ENCODE data around the gene CDC34. TPM values are rescaled to one million over a fixed set of nuclear protein-coding genes. Genes with fewer than 3 reads are reported as not detected.

Gene CDC34
- total and polyA plus RNA-seq, 9 of the 15 experiments (the other 6 are each of a cell fraction or from before 2014, with no cell fraction given), result 0.80 to 203 (median 65.5) TPM

GRCh38 chr19:495402-496111, 36.0 kb upstream of the CDC34 start (continued):
- no peak for TF ChIP-seq JUND (IDR thresholded peaks at IDR 0.05; ENCODE audit: borderline replicate concordance, low read depth, low read length)
- TF ChIP-seq JUND (tag; IDR thresholded peaks at IDR 0.05; ENCODE audit: borderline replicate concordance, low read depth, low read length), result no peak
- TF ChIP-seq ZNF24 (IDR thresholded peaks at IDR 0.05), result 0 out of 2 replicates have a peak, but pooled peaks have one; percentile 29
- no peak for TF ChIP-seq RUNX1 (IDR thresholded peaks at IDR 0.05; ENCODE audit: low read depth)
- TF ChIP-seq PCBP2 (IDR thresholded peaks at IDR 0.05; ENCODE audit: low read depth, low read length, poor library complexity, severe bottlenecking), result no peak
- TF ChIP-seq, protein P1, sequence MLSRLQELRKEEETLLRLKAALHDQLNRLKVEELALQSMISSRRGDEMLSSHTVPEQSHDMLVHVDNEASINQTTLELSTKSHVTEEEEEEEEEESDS (CRISPR knock-in tag; IDR thresholded peaks at IDR 0.05), result no peak
- TF ChIP-seq E2F3 (CRISPR knock-in tag; IDR thresholded peaks at IDR 0.05), result no peak
- peak; percentile 49 for TF ChIP-seq GTF3C2 (IDR thresholded peaks at IDR 0.05; ENCODE audit: borderline replicate concordance, extremely low read depth, insufficient read length)
- TF ChIP-seq, protein P2, sequence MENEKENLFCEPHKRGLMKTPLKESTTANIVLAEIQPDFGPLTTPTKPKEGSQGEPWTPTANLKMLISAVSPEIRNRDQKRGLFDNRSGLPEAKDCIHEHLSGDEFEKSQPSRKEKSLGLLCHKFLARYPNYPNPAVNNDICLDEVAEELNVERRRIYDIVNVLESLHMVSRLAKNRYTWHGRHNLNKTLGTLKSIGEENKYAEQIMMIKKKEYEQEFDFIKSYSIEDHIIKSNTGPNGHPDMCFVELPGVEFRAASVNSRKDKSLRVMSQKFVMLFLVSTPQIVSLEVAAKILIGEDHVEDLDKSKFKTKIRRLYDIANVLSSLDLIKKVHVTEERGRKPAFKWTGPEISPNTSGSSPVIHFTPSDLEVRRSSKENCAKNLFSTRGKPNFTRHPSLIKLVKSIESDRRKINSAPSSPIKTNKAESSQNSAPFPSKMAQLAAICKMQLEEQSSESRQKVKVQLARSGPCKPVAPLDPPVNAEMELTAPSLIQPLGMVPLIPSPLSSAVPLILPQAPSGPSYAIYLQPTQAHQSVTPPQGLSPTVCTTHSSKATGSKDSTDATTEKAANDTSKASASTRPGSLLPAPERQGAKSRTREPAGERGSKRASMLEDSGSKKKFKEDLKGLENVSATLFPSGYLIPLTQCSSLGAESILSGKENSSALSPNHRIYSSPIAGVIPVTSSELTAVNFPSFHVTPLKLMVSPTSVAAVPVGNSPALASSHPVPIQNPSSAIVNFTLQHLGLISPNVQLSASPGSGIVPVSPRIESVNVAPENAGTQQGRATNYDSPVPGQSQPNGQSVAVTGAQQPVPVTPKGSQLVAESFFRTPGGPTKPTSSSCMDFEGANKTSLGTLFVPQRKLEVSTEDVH (IDR thresholded peaks at IDR 0.05; ENCODE audit: low read depth, partially characterized antibody), result no peak
- TF ChIP-seq STAG1 (CRISPR knock-in tag; IDR thresholded peaks at IDR 0.05; ENCODE audit: borderline replicate concordance), result 0 out of 2 replicates have a peak, but pooled peaks have one; percentile 19
- TF ChIP-seq ZFX (CRISPR knock-in tag; IDR thresholded peaks at IDR 0.05), result peak; percentile 45
- TF ChIP-seq ADNP (tag; IDR thresholded peaks at IDR 0.05), result peak; percentile 90
- no peak for TF ChIP-seq CHD1 (IDR thresholded peaks at IDR 0.05; ENCODE audit: low read length)
- TF ChIP-seq ZBTB2 (IDR thresholded peaks at IDR 0.05), result no peak
- no peak for TF ChIP-seq NFXL1 (CRISPR knock-in tag; IDR thresholded peaks at IDR 0.05)
- no peak for TF ChIP-seq STAT5A (IDR thresholded peaks at IDR 0.05; ENCODE audit: borderline replicate concordance, low read length)
- TF ChIP-seq, protein P3, sequence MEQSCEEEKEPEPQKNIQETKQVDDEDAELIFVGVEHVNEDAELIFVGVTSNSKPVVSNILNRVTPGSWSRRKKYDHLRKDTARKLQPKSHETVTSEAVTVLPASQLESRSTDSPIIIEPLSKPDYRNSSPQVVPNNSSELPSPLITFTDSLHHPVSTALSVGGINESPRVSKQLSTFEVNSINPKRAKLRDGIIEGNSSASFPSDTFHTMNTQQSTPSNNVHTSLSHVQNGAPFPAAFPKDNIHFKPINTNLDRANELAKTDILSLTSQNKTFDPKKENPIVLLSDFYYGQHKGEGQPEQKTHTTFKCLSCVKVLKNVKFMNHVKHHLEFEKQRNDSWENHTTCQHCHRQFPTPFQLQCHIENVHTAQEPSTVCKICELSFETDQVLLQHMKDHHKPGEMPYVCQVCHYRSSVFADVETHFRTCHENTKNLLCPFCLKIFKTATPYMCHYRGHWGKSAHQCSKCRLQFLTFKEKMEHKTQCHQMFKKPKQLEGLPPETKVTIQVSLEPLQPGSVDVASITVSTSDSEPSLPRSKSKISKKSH (CRISPR knock-in tag; IDR thresholded peaks at IDR 0.05), result no peak
- TF ChIP-seq CXXC5 (CRISPR knock-in tag; IDR thresholded peaks at IDR 0.05), result peak; percentile 55
- TF ChIP-seq SP1 (CRISPR knock-in tag; IDR thresholded peaks at IDR 0.05), result peak; percentile 36; the same call in 1 of the 2 replicates
- no peak for TF ChIP-seq TEAD2 (tag; IDR thresholded peaks at IDR 0.05)

All from K562 (cell line).